ENCODE results near the gene EVC2. TPM values are rescaled to one million over a fixed set of nuclear protein-coding genes. Genes with fewer than 3 reads are reported as not detected.

EVC2 gene
- total and polyA plus RNA-seq, 2 of the 4 experiments (the other 2 are of a cell fraction) = 2.7 to 5.9 TPM

DNA sequence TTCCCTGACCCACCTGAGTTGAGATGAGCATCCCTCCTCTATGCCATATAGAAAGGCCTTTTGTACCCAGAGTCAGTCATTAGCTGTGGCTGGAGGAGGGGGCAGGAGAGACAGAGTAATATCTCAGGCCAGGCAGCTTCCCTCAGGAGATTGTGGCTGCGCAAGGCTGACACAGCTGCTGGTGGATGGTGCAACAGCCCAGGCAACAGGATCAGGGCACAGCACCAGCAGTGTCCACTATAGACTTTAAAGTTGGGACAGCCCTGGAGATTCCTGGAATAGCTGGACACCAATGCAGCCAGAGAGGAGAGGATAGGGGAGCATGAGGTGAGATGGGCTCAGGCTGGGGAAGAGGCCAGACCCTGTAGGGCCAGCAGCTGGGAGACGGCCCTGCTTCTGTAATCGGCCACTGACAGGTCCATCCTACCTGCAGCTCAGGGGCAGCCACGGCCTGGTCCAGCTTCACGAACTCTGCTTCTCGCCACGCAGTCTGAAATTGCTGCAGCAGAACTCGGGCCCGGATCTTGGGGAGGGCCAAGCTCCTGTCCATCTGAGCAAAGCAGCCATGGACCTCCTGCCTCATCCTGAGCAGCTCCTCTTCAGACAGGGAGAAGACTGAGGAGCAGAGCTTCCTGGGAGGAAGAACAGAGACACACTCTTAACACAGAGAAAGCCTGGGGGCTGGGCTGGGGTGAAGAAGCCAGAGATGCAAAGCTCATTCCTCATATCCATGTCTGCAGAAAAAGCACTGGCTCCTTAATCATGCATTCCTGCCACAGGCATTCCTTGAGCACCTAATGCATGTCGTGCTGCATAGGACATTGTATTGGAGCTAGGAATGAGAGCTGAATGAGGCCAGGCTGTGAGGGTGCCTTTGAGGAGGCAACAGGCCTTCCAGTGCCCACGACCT is 90.1 kb downstream of the EVC2 start (continued):
- no peak for TF ChIP-seq RFX5 (IDR thresholded peaks at IDR 0.05; ENCODE audit: low read depth, low read length)

DNA sequence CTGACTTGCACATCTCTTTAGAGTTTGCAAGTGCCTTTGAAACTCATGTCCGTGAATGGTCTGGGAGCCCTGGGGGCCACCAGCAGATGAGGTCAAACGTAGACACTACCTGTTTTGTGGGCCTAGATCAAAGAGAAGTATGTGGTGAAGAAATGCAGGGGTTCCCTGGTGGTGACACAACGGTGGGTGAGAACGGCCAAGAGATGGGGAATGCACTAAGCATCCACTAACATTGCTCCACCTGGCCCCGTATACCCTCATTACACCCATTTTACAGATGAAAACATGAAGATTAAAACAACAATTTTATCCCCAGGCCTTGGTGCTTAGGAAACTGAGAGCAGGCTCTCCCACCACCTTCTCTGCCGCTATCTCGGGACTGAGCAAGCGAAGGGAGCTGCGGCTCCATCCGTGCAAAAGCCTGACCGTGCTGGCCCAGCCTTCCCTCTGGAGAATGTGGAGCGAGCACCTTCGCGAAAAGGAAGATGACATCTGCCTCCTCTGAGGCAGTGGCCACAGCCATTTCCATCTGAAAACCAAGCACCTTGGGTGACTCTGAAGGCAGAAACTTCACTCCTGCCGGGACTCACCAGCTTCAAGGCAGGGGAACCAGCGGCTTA is 91.9 kb downstream of the EVC2 start:
- ATAC-seq (ENCODE audit: low read depth) (no peak), DNase-seq (no peak)
- no peak overlapping the region for H2AK5ac ChIP-seq (ENCODE audit: low read depth, low read length)
- no peak overlapping the region for H3K4me3 ChIP-seq (ENCODE audit: insufficient read depth, low read depth, low read length)
- H2BK5ac ChIP-seq (ENCODE audit: low read depth, low read length, poor library complexity, severe bottlenecking) = no peak overlapping the region
- no peaks in the 10 kb centered on the region for H3K79me1 ChIP-seq (ENCODE audit: low read depth in 1 of 2, low read length in 2 of 2)
- no peak overlapping the region for H3K56ac ChIP-seq (ENCODE audit: extremely low read depth, insufficient read depth, low read length)
- no peak overlapping the region for H3K27ac ChIP-seq (ENCODE audit: insufficient read depth, low read length)
- no peak for TF ChIP-seq POLR2A (IDR thresholded peaks at IDR 0.05; ENCODE audit: low read depth, low read length)
- no peaks in the 10 kb centered on the region for H3K27me3 ChIP-seq (ENCODE audit: control insufficient read depth, insufficient read depth, low read length)
- intact Hi-C loops (cut with micrococcal nuclease) (no loop called here), dilution Hi-C loops (cut with HindIII; ENCODE audit: low sequenced_read_pairs, unreplicated experiment) (no loop called here), in situ Hi-C loops (cut with MboI; ENCODE audit: low sequenced_read_pairs) (no loop called here)
- H3K9ac ChIP-seq (ENCODE audit: low read depth, low read length) = no peak overlapping the region
- no peak overlapping the region for H2AK9ac ChIP-seq (replicated peaks; ENCODE audit: low read depth, low read length, poor library complexity)
- no peaks in the 10 kb centered on the region for H4K20me1 ChIP-seq (ENCODE audit: insufficient read depth, low read length)
- H3K4me1 ChIP-seq (ENCODE audit: control insufficient read depth, insufficient read depth, low read length) = 0 out of 2 replicates have a peak, but pooled peaks cover 2% of the 10 kb centered on the region
- CTCF ChIA-PET = no interaction called here
- H3K14ac ChIP-seq (replicated peaks; ENCODE audit: low read depth, low read length) = no peak overlapping the region
- H3K4me2 ChIP-seq (ENCODE audit: low read depth, low read length) = no peak overlapping the region
- H4K91ac ChIP-seq (ENCODE audit: insufficient read depth, low read depth, low read length) = no peak overlapping the region
- no peaks in the 10 kb centered on the region for H3K9me3 ChIP-seq (ENCODE audit: control insufficient read depth, insufficient read depth, low read length)
- 0 out of 2 replicates have a peak, but pooled peaks cover 5% of the 10 kb centered on the region for H3K9me1 ChIP-seq (ENCODE audit: insufficient read depth, low read length)
- H3K4ac ChIP-seq (ENCODE audit: low read depth, low read length) = no peak overlapping the region
- H3K36me3 ChIP-seq (ENCODE audit: control insufficient read depth, insufficient read depth, low read length) = peaks cover 54% of the 10 kb centered on the region
- WGBS, 2 experiments (ENCODE audit: extremely low coverage in 2 of 2, insufficient read length in 1 of 2) = 90% methylated on average over 2 of the region's 16 CpGs; no CpG with 5 or more reads in 1 of the 2 experiments
- H2BK15ac ChIP-seq (ENCODE audit: low read depth, low read length) = no peak overlapping the region
- H4K5ac ChIP-seq (ENCODE audit: low read depth, low read length) = no peak overlapping the region
- no peak overlapping the region for H3K23ac ChIP-seq (ENCODE audit: low read depth, low read length)
- no peak overlapping the region for H2AFZ ChIP-seq (replicated peaks; ENCODE audit: low read length, poor library complexity)
- POLR2A ChIA-PET (ENCODE audit: unreplicated experiment) = no interaction called here
- H3K18ac ChIP-seq (ENCODE audit: low read depth, low read length) = no peak overlapping the region
- H2BK20ac ChIP-seq (ENCODE audit: low read depth, low read length) = no peak overlapping the region
- no TSS peak for BruUV-seq (replicated peaks)
- no peak overlapping the region for H2BK120ac ChIP-seq (ENCODE audit: low read depth, low read length)
- no peak overlapping the region for H4K8ac ChIP-seq (ENCODE audit: low read depth in 2 of 2, low read length in 2 of 2)

All from IMR-90 (cell line).